Measurements from ENCODE around the gene MYL11. TPM values are rescaled to one million over a fixed set of nuclear protein-coding genes. Genes with fewer than 3 reads are reported as not detected.
"Not testable (repeated sequence)": the region's sequence is repeated elsewhere in the genome, so short reads cannot be mapped to it uniquely, and the experiment has no call there.

MYL11 gene
- total RNA-seq, 8 experiments from 2014 or later = 1.1 to 7.5 (median 3.0) TPM; not detected in 5

DNA sequence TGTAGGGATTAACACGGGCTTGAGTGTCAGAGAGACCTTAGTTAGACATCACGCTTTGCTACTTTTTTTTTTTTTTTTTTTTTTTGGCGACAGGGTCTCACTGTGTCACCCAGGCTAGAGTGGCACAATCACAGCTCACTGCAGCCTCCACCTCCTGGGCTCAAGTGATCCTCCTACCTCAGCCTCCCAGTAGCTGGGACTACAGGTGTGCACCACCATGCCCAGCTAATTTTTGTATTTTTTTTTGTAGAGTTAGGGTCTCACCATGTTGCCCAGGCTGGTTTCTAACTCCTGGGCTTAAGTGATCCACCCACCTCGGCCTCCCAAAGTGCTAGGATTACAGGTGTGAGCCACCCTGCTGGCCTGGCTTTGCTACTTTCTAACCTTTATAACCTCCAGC lies 22.0 kb downstream of the MYL11 start:
- H3K4me3 ChIP-seq = peak overlapping the region in 4 of 5 donors; percentile 93 to 98 (median 96)
- WGBS, 10 experiments = 71 to 96% (median 86%) methylated on average over 2 to 4 of the region's 4 CpGs; no CpG with 5 or more reads in 3 of the 10 experiments
- H3K27ac ChIP-seq; ATAC-seq (replicated peaks in 6 of 8); in situ Hi-C loops (cut with MboI; ENCODE audit: low pct_unique_long_range_greater_than_20kb in 2 of 9, low sequenced_read_pairs in 9 of 9, unreplicated experiment in 9 of 9): not testable (repeated sequence)
- peaks cover 11 to 27% of the 10 kb centered on the region in 2 donors for H3K4me1 ChIP-seq (replicated peaks in 1 of 2)

DNA sequence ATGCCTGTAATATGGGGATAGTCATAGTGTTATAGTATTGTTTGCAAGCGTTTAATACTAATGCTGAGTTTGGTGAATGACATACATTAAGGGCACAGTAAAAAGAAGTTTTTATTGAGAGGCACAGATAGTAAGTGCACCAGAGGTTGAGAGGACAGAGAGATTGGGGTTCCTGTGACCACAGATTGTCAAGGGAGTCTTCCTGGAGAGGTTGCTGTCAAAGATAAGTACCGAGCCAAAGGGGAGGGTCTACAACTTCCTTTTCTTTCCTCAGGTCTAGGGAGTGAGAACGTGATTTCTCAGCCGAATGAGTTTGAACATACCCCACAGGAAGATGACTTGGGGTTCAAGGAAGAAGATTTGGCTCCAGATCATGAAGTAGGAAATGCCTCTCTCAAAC lies 22.5 kb downstream of the MYL11 start:
- in situ Hi-C loops (cut with MboI; ENCODE audit: low pct_unique_long_range_greater_than_20kb in 2 of 9, low sequenced_read_pairs in 9 of 9, unreplicated experiment in 9 of 9) = no loop called here
- Histone ChIP-seq H3K4me3 (no peak overlapping the region), H3K27ac (no peak overlapping the region), H3K4me1 (replicated peaks in 1 of 2) (peaks cover 11 to 27% of the 10 kb centered on the region in 2 donors)
- ATAC-seq (replicated peaks in 6 of 8) = no peak
- WGBS, 10 experiments = 67 to 100% (median 88%) methylated on average over 1 to 4 of the region's 4 CpGs; no CpG with 5 or more reads in 4 of the 10 experiments

DNA sequence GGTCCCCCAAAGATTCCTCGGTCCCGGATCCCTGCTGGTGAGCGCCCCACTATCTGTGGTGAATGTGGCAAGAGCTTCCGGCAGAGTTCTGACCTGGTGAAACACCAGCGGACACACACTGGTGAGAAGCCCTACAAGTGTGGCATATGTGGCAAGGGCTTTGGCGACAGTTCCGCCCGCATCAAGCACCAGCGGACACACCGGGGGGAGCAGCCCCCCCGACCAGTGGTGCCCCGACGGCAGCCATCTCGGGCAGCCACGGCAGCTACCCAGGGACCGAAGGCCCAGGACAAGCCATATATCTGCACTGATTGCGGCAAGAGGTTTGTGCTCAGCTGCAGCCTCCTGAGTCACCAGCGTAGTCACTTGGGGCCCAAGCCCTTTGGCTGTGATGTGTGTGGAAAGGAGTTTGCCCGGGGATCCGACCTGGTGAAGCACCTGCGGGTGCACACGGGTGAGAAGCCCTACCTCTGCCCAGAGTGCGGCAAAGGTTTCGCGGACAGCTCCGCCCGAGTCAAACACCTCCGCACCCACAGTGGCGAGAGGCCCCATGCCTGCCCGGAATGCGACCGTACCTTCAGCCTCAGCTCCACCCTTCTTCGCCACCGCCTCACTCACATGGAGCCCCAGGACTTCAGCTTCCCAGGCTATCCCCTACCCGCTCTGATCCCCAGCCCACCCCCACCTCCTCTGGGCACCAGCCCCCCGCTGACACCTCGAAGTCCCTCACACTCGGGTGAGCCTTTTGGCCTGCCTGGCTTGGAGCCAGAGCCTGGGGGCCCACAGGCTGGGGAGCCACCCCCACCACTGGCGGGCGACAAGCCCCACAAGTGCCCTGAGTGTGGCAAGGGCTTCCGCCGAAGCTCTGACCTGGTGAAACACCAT lies 23.4 kb downstream of the MYL11 start:
- H3K4me1 ChIP-seq (replicated peaks in 1 of 2) = peaks cover 11 to 27% of the 10 kb centered on the region in 2 donors

DNA sequence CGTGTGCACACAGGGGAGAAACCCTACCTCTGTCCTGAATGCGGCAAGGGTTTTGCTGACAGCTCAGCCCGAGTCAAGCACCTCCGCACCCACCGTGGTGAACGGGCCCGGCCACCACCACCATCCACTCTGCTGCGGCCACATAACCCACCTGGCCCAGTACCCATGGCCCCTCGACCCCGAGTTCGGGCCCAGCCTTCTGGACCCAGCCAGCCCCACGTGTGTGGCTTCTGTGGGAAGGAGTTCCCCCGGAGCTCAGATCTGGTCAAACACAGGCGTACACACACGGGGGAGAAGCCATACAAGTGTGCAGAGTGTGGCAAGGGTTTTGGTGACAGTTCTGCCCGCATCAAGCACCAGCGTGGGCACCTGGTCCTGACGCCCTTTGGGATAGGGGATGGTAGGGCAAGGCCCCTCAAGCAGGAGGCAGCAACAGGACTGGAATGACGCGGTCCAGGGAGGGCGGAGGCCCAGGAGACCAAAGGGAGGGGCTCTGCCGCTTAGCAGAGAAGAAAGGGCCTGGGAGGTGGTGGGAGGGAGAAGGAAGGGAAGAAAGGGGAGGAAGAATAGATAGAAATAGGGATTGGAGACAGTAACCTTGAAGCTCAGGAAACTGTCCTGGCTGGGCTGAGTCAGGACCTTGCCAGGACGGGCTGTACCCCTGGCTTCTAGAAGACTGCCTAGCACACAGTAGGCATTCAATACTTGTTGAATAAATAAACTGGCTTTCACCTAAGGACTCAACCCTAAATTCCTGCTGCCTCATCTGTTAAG lies 24.2 kb downstream of the MYL11 start:
- no peak for ATAC-seq (replicated peaks in 6 of 8)
- Histone ChIP-seq H3K4me1 (replicated peaks in 1 of 2) (peaks cover 10 to 23% of the 10 kb centered on the region in 2 donors), H3K27ac (no peak overlapping the region), H3K4me3 (no peak overlapping the region)
- in situ Hi-C loops (cut with MboI; ENCODE audit: low pct_unique_long_range_greater_than_20kb in 2 of 9, low sequenced_read_pairs in 9 of 9, unreplicated experiment in 9 of 9) = no loop called here
- WGBS, 10 experiments = 30 to 88% (median 65%) methylated on average over 1 to 6 of the region's 23 CpGs; no CpG with 5 or more reads in 5 of the 10 experiments

More for the DNA sequence above, 23.4 kb downstream of the MYL11 start:
- in situ Hi-C loops (cut with MboI; ENCODE audit: low pct_unique_long_range_greater_than_20kb in 2 of 9, low sequenced_read_pairs in 9 of 9, unreplicated experiment in 9 of 9) = no loop called here
- Histone ChIP-seq H3K27ac (no peak overlapping the region), H3K4me3 (no peak overlapping the region)
- ATAC-seq (replicated peaks in 6 of 8) = no peak
- WGBS, 10 experiments = 91 to 100% (median 98%) methylated on average over 1 to 20 of the region's 42 CpGs; no CpG with 5 or more reads in 7 of the 10 experiments

DNA sequence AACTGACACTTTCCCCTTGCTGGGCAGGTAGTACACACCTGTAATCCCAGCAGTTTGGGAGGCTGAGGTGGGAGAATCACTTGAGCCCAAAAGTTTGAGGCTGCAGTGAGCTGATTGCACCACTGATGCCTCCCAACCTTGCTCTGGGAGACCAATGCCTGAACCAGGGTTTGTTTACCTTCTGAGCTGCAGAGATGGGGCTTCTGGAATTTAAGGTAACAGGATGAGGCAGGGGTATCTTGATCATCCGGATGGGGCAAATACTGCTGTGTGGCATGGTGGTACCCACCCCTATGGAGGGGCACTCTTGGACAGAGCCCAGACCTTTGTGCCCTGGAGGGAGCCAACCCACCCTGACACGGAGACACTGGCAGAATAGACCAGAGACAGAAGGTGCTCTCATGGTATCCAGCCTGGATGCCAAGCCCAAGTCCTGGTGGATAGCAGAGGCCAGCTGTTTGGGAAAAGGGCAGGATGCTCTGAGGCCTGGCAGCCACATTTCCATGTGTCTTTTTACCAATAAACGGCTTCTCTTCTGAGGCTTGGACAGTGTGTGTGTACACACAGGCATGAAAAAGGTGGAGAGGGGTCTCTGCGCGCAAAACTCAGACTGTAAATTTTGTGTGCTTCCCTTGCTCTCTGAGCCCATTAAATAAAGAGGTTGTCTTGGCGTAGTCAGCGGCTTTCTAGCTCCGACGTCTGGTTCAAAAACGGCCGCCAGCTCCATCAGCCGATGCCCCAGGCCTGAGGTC lies 25.0 kb downstream of the MYL11 start:
- peak overlapping the region; percentile 32 to 49 (median 48) for H3K4me3 ChIP-seq
- no peak for ATAC-seq (replicated peaks in 6 of 8)
- WGBS, 10 experiments = 9 to 65% (median 30%) methylated on average over 2 to 7 of the region's 12 CpGs; no CpG with 5 or more reads in 5 of the 10 experiments
- peak overlapping the region; percentile 83 to 95 for H3K27ac ChIP-seq
- in situ Hi-C loops (cut with MboI; ENCODE audit: low pct_unique_long_range_greater_than_20kb in 2 of 9, low sequenced_read_pairs in 9 of 9, unreplicated experiment in 9 of 9) = loop anchor here in 3 of 9 experiments (25.0 kb wide), 2 partner anchors 287 to 312 kb away; partner anchors contain the start of genes PPP4C (in 2 of the 3), TBX6 (in 2 of the 3), YPEL3 (in 2 of the 3) and GDPD3 (in 1 of the 3)
- peaks cover 6 to 19% of the 10 kb centered on the region in 2 donors for H3K4me1 ChIP-seq (replicated peaks in 1 of 2)

DNA sequence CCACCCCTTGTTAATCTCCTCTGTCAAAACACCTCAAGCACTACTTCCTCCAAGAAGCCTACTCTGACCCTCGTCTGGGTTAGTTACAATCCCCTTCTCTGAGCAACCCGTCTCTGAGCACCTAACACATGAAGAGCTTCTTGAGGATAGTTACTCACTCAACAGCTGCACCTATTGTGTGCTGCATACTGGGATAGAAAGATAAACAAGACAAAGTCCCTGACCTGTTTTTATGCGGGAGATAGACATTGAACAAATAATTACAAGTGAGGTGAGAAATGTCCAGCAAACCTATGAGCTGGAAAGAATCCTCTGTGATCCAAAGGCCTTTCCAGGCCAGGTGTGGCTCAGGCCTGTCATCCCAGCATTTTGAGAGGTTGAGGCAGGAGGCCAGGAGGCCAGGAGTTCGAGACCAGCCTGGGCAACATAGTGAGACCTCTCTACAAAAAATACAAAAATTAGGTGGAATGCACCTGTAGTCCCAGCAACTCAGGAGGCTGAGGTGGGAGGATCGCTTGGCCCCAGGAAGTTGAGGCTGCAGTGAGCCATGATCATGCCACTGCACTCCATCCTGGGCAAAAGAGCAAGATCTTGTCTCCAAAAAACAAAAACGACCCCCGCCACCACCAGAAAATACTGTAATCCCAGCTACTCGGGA lies 27.3 kb downstream of the MYL11 start:
- Histone ChIP-seq H3K4me1 (replicated peaks in 1 of 2) (peaks cover 6 to 13% of the 10 kb centered on the region in 2 donors), H3K27ac (no peak overlapping the region), H3K4me3 (no peak overlapping the region)
- in situ Hi-C loops (cut with MboI; ENCODE audit: low pct_unique_long_range_greater_than_20kb in 2 of 9, low sequenced_read_pairs in 9 of 9, unreplicated experiment in 9 of 9) = loop anchor here in 3 of 9 experiments (25.0 kb wide), 2 partner anchors 290 to 315 kb away; partner anchors contain the start of genes PPP4C (in 2 of the 3), TBX6 (in 2 of the 3), YPEL3 (in 2 of the 3) and GDPD3 (in 1 of the 3)
- 60 to 92% (median 73%) methylated on average over 1 to 6 of the region's 8 CpGs; no CpG with 5 or more reads in 3 of the 10 experiments for WGBS, 10 experiments
- ATAC-seq (replicated peaks in 6 of 8) = no peak

DNA sequence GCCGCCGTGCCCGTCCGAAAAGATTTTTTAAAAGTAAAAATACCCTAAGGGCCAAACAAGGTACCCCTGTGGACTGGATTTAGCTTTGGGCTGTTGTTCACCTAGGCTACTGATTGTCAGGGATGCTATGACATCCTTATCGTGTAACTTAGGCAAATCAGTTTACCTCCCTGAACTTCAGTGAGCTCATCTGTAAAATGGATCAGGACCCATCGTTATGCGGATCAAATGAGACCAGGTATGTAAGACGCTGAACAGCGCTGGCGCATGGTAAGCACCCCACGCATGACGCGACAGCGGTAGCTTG lies 32.1 kb downstream of the MYL11 start:
- ATAC-seq (replicated peaks in 6 of 8) = no peak
- in situ Hi-C loops (cut with MboI; ENCODE audit: low pct_unique_long_range_greater_than_20kb in 2 of 9, low sequenced_read_pairs in 9 of 9, unreplicated experiment in 9 of 9) = loop anchor here in 3 of 9 experiments (25.0 kb wide), 2 partner anchors 294 to 319 kb away; partner anchors contain the start of genes PPP4C (in 2 of the 3), TBX6 (in 2 of the 3), YPEL3 (in 2 of the 3) and GDPD3 (in 1 of the 3)
- 27 to 63% (median 31%) methylated on average over 3 to 11 of the region's 14 CpGs; no CpG with 5 or more reads in 3 of the 10 experiments for WGBS, 10 experiments

DNA sequence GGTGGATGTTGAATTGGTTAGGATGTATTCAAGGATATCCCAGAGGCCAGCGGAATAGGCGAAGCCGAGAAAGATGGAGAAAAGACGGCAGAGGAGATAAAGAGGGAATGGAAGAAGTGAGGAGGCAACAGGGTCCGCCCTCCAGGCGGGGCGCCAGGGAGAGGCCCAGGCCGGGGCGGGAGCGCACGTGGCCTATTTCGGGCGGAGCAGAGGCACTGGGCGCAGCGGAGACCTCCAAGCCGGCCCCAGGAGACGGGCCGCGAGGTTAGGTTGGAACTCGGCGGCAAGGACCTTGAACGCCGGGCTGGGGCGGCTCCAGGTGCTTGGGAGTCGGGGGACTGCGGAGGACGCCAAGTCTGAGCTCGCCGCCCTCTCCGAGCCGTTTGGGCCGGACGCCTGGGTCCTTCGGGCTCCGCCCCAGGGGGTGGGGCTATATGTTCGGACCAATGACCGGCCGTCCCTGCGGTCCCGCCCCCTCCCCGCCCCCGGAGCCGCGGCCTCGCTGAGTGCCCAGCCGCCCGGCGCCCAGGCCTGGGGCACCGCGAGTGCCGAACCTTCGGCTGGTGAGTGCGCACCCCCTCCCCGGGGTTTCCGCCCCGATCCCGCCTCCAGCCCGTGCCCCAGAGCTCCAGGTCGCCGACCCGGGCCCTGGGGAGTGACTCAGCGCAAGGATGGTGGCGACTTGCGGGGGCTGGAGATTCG lies 32.7 kb downstream of the MYL11 start, which contains the start of gene ZNF771:
TSS of gene ZNF771 (plus strand) at position 505 of the 702 bp plus-strand sequence. CDS start 448 bp downstream, outside the sequence.
- WGBS, 10 experiments = 0 to 17% (median 3%) methylated on average over 2 to 14 of the region's 65 CpGs; no CpG with 5 or more reads in 4 of the 10 experiments
- peak within 1 kb of the TSS; percentile 49 to 68 (median 60) for H3K4me3 ChIP-seq
- H3K27ac ChIP-seq = no peak within 1 kb of the TSS
- in situ Hi-C loops (cut with MboI; ENCODE audit: low pct_unique_long_range_greater_than_20kb in 2 of 9, low sequenced_read_pairs in 9 of 9, unreplicated experiment in 9 of 9) = loop anchor here in 3 of 9 experiments (25.0 kb wide), 2 partner anchors 295 to 320 kb away; partner anchors contain the start of genes PPP4C (in 2 of the 3), TBX6 (in 2 of the 3), YPEL3 (in 2 of the 3) and GDPD3 (in 1 of the 3)
- peak; percentile 88 to 92 (median 91) for ATAC-seq (replicated peaks in 6 of 8)
- H3K4me1 ChIP-seq (replicated peaks in 1 of 2) = peaks cover 6 to 9% of the 10 kb centered on the region in 2 donors

More for the DNA sequence above, 32.1 kb downstream of the MYL11 start:
- H3K27ac ChIP-seq = no peak overlapping the region
- H3K4me3 ChIP-seq = peak overlapping the region; percentile 49 to 68 (median 60)
- H3K4me1 ChIP-seq (replicated peaks in 1 of 2) = peaks cover 6 to 9% of the 10 kb centered on the region in 2 donors

DNA sequence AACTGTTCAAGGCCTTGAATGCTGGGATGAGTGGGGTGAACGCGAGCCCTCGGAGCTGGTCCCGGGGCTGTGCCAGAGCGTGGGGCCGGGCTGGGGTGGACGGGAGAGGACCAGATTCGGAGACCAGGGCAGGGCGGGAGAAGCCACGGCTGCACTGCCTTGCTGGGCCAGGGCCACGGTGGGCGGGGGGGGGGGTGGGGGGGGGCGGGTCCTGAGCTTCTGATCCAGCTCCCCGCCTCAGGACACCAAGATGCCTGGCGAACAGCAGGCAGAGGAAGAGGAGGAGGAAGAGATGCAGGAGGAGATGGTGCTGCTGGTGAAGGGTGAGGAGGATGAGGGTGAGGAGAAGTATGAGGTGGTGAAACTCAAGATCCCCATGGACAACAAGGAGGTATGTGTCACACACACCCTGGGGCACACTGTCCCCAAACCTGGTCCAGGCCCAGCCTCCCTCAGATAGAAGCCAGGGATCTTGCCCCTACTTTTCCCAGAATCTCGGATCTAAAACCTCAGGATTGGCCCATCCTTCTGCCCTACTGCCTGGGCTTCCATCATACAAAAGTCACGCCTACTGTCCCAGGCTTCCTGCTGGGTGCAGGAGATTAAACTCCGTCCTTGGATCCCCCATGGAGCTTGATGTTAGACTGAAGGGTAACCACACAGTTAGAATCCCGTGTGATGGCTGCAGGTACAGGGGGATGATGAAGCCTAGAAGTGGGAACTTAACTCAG lies 33.4 kb downstream of the MYL11 start:
- peak overlapping the region; percentile 49 to 68 (median 60) for H3K4me3 ChIP-seq
- no peak overlapping the region for H3K27ac ChIP-seq
- in situ Hi-C loops (cut with MboI; ENCODE audit: low pct_unique_long_range_greater_than_20kb in 2 of 9, low sequenced_read_pairs in 9 of 9, unreplicated experiment in 9 of 9) = loop anchor here in 3 of 9 experiments (25.0 kb wide), 2 partner anchors 296 to 321 kb away; partner anchors contain the start of genes PPP4C (in 2 of the 3), TBX6 (in 2 of the 3), YPEL3 (in 2 of the 3) and GDPD3 (in 1 of the 3)
- 28 to 70% (median 63%) methylated on average over 1 to 2 of the region's 19 CpGs; no CpG with 5 or more reads in 4 of the 10 experiments for WGBS, 10 experiments
- peak in 6 of 8 experiments; percentile 17 to 47 (median 38) for ATAC-seq (replicated peaks in 6 of 8)
- peaks cover 6 to 9% of the 10 kb centered on the region in 2 donors for H3K4me1 ChIP-seq (replicated peaks in 1 of 2)

Measured in motor neuron (in vitro differentiated cells).